WTC11 (cell line): ENCODE measurements around the gene KRTAP5-6. TPM values are rescaled to one million over a fixed set of nuclear protein-coding genes. Genes with fewer than 3 reads are reported as not detected.

Experiments
- ATAC-seq: fragments of 200-7000 bp; cut with Tn5 transposase; 2 replicates; pipeline ENCODE4 v1.10.0; 2021; ENCODE audit warnings: mild to moderate bottlenecking, moderate library complexity
- CTCF ChIA-PET: fragments of 300-600 bp; sonication (Branson Sonifier 250); formaldehyde crosslinking; loops from one replicate; lab custom pipeline; 2021; ENCODE audit warnings: antibody characterized with exemption; lab: Charles Lee
- POLR2A ChIA-PET: fragments of 350-600 bp; sonication (Branson Sonifier 250); formaldehyde crosslinking; loops from one replicate; lab custom pipeline; 2021; ENCODE audit warnings: antibody characterized with exemption; lab: Charles Lee
- DNase-seq: peaks from one replicate; pipeline ENCODE4 v3.0.0; 2021; ENCODE audit warnings: low spot score
- H3K27ac Mint-ChIP-seq: 2 replicates; pipeline ENCODE4 v1.8.0; 2021; ENCODE audit warnings: mixed read lengths
- H3K27me3 Mint-ChIP-seq: 2 replicates; pipeline ENCODE4 v1.8.0; 2021; ENCODE audit warnings: low read depth, mild to moderate bottlenecking, moderate library complexity, mixed read lengths
- H3K36me3 Mint-ChIP-seq: 2 replicates; pipeline ENCODE4 v1.8.0; 2021; ENCODE audit warnings: mixed read lengths
- H3K4me1 Mint-ChIP-seq: 2 replicates; pipeline ENCODE4 v1.8.0; 2022; ENCODE audit warnings: mixed read lengths
- H3K4me3 Mint-ChIP-seq: 2 replicates; pipeline ENCODE4 v1.8.0; 2021; ENCODE audit warnings: mild to moderate bottlenecking, moderate library complexity, mixed read lengths
- H3K9me3 Mint-ChIP-seq: 2 replicates; pipeline ENCODE4 v1.8.0; 2021; ENCODE audit warnings: mixed read lengths
- AFF4 ChIP-seq: sonication (generic); formaldehyde crosslinking; IDR thresholded peaks from 2 replicates; pipeline ENCODE4 v1.8.1; 2023; ENCODE audit warnings: mild to moderate bottlenecking, missing genetic modification reagents, borderline replicate concordance
- ATF6 ChIP-seq: sonication (generic); formaldehyde crosslinking; IDR thresholded peaks from 2 replicates; pipeline ENCODE4 v1.8.1; 2023; ENCODE audit warnings: mild to moderate bottlenecking, missing genetic modification reagents
- CBFB ChIP-seq: sonication (generic); formaldehyde crosslinking; IDR thresholded peaks from 2 replicates; pipeline ENCODE4 v1.8.1; 2022; ENCODE audit warnings: mild to moderate bottlenecking, low read depth, missing genetic modification reagents
- ETV6 ChIP-seq: sonication (generic); formaldehyde crosslinking; IDR thresholded peaks from 2 replicates; pipeline ENCODE4 v1.8.1; 2022; ENCODE audit warnings: mild to moderate bottlenecking, missing genetic modification reagents
- GABPB1 ChIP-seq: sonication (generic); formaldehyde crosslinking; IDR thresholded peaks from 2 replicates; pipeline ENCODE4 v1.8.1; 2023; ENCODE audit warnings: mild to moderate bottlenecking, missing genetic modification reagents
- GTF2I ChIP-seq: fragments of 250-450 bp; sonication (Bioruptor Pico); conservative IDR thresholded peaks from 2 replicates; pipeline ENCODE4 v1.4.0; 2021; ENCODE audit warnings: mild to moderate bottlenecking
- IRF1 ChIP-seq: sonication (generic); formaldehyde crosslinking; IDR thresholded peaks from 2 replicates; pipeline ENCODE4 v1.8.0; 2023; ENCODE audit warnings: missing genetic modification reagents
- JUN ChIP-seq: sonication (generic); formaldehyde crosslinking; IDR thresholded peaks from 2 replicates; pipeline ENCODE4 v1.8.0; 2023; ENCODE audit warnings: mild to moderate bottlenecking, missing genetic modification reagents
- NFE2L1 ChIP-seq: sonication (generic); formaldehyde crosslinking; IDR thresholded peaks from 2 replicates; pipeline ENCODE4 v1.8.1; 2023; ENCODE audit warnings: missing genetic modification reagents
- OVOL2 ChIP-seq: fragments of 250-450 bp; sonication (Bioruptor Pico); IDR thresholded peaks from 2 replicates; pipeline ENCODE4 v1.9.0; 2021; ENCODE audit warnings: mild to moderate bottlenecking, borderline replicate concordance
- RORB ChIP-seq: fragments of 250-450 bp; sonication (Bioruptor Pico); IDR thresholded peaks from 2 replicates; pipeline ENCODE4 v1.9.0; 2021; ENCODE audit warnings: mild to moderate bottlenecking
- TEAD1 ChIP-seq: sonication (generic); formaldehyde crosslinking; IDR thresholded peaks from 2 replicates; pipeline ENCODE4 v1.8.0; 2022; ENCODE audit warnings: mild to moderate bottlenecking, missing genetic modification reagents
- ZBTB43 ChIP-seq: sonication (generic); formaldehyde crosslinking; IDR thresholded peaks from 2 replicates; pipeline ENCODE4 v1.8.1; 2023; ENCODE audit warnings: mild to moderate bottlenecking, missing genetic modification reagents
- ZNF121 ChIP-seq: sonication (generic); formaldehyde crosslinking; IDR thresholded peaks from 2 replicates; pipeline ENCODE4 v1.8.0; 2023; ENCODE audit warnings: missing genetic modification reagents
- ZNF671 ChIP-seq: fragments of 250-450 bp; sonication (Bioruptor Pico); IDR thresholded peaks from 2 replicates; pipeline ENCODE4 v1.8.0; 2021; ENCODE audit warnings: mild to moderate bottlenecking
- ZSCAN18 ChIP-seq: fragments of 250-450 bp; sonication (Bioruptor Pico); IDR thresholded peaks from 2 replicates; pipeline ENCODE4 v2.1.2; 2022; ENCODE audit warnings: mild to moderate bottlenecking, moderate library complexity
- total RNA-seq: library from RNA; stranded (reverse); gene quantifications from 3 replicates; pipeline ENCODE4 v1.2.3, GENCODE V29; 2021
- TF ChIP-seq, protein P1 (sequence below): sonication (generic); formaldehyde crosslinking; IDR thresholded peaks from 2 replicates; pipeline ENCODE4 v1.8.1; 2022; ENCODE audit warnings: low read depth, missing genetic modification reagents, borderline replicate concordance
- TF ChIP-seq, protein P2 (sequence below): sonication (generic); formaldehyde crosslinking; IDR thresholded peaks from 2 replicates; pipeline ENCODE4 v1.8.1; 2022; ENCODE audit warnings: mild to moderate bottlenecking, moderate library complexity, missing genetic modification reagents
- TF ChIP-seq, protein P3 (sequence below): sonication (generic); formaldehyde crosslinking; IDR thresholded peaks from 2 replicates; pipeline ENCODE4 v1.8.1; 2023; ENCODE audit warnings: mild to moderate bottlenecking, moderate library complexity, missing genetic modification reagents
- TF ChIP-seq, protein P4 (sequence below): sonication (generic); formaldehyde crosslinking; IDR thresholded peaks from 2 replicates; pipeline ENCODE4 v1.8.0; 2022; ENCODE audit warnings: mild to moderate bottlenecking, missing genetic modification reagents

The KRTAP5-6 gene
- total RNA-seq, 1 experiment from 2014 or later, result 0.35 TPM

DNA sequence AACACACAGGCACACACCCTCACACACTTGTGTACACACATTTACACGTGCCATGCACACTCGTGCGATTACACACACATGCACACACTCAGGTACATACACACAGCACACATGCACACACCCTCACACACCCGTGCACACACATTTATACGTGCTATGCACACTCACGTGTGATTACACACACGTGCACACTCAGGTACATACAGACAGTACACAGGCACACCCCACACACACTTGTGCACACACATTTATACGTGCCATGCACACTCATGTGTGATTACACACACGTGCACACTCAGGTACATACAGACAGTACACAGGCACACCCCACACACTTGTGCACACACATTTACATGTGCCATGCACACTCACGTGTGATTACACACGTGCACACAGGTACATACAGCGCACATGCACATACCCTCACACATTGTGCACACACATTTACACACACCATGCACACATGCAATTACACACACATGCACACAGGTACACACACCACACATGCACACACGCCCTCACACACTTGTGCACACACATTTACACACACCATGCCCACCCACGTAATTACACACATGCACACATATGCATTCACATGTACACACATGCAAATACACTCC lies 48.8 kb downstream of the KRTAP5-6 start:
- no peak for DNase-seq
- H3K36me3 Mint-ChIP-seq, result peaks cover 10% of the 10 kb centered on the region
- H3K4me1 Mint-ChIP-seq, result peaks cover 12% of the 10 kb centered on the region
- ATAC-seq, result no peak
- POLR2A ChIA-PET, result no interaction called here
- no peak overlapping the region; the same call in 1 of the 2 replicates for H3K27ac Mint-ChIP-seq
- CTCF ChIA-PET, result interaction anchor here (1.5 kb wide), 1 partner anchor 52 kb away, joined by 3 read pairs; no protein-coding TSS in a partner anchor
- H3K4me3 Mint-ChIP-seq, result no peak overlapping the region; the same call in 1 of the 2 replicates
- peak; percentile 81 for TF ChIP-seq ZBTB43
- TF ChIP-seq GABPB1 (CRISPR knock-in tag), result no peak
- TF ChIP-seq, all 79 proteins: peak for 1
- Mint-ChIP-seq H3K27me3 (peaks cover 51% of the 10 kb centered on the region), H3K9me3 (peaks cover 12% of the 10 kb centered on the region)

GRCh38 chr11:1746511-1746931 lies 49.5 kb downstream of the KRTAP5-6 start:
- Mint-ChIP-seq H3K27me3 (peaks cover 51% of the 10 kb centered on the region), H3K4me1 (peaks cover 12% of the 10 kb centered on the region), H3K36me3 (peaks cover 10% of the 10 kb centered on the region), H3K27ac (no peak overlapping the region)
- POLR2A ChIA-PET, result no interaction called here
- CTCF ChIA-PET, result interaction anchor here (0.5 to 2.5 kb wide), 3 partner anchors 53 to 268 kb away, joined by 3 to 8 read pairs (median 3); no protein-coding TSS in a partner anchor
- no peak for DNase-seq
- TF ChIP-seq ETV6 (CRISPR knock-in tag), result no peak
- TF ChIP-seq JUN (CRISPR knock-in tag), result no peak
- no peak for TF ChIP-seq CBFB
- TF ChIP-seq, protein P1, sequence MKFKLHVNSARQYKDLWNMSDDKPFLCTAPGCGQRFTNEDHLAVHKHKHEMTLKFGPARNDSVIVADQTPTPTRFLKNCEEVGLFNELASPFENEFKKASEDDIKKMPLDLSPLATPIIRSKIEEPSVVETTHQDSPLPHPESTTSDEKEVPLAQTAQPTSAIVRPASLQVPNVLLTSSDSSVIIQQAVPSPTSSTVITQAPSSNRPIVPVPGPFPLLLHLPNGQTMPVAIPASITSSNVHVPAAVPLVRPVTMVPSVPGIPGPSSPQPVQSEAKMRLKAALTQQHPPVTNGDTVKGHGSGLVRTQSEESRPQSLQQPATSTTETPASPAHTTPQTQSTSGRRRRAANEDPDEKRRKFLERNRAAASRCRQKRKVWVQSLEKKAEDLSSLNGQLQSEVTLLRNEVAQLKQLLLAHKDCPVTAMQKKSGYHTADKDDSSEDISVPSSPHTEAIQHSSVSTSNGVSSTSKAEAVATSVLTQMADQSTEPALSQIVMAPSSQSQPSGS (CRISPR knock-in tag), result no peak
- TF ChIP-seq ZSCAN18 (CRISPR knock-in tag), result no peak
- TF ChIP-seq, protein P2, sequence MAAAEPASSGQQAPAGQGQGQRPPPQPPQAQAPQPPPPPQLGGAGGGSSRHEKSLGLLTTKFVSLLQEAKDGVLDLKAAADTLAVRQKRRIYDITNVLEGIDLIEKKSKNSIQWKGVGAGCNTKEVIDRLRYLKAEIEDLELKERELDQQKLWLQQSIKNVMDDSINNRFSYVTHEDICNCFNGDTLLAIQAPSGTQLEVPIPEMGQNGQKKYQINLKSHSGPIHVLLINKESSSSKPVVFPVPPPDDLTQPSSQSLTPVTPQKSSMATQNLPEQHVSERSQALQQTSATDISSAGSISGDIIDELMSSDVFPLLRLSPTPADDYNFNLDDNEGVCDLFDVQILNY (CRISPR knock-in tag), result no peak
- TF ChIP-seq ZNF671 (CRISPR knock-in tag), result no peak
- no peak for TF ChIP-seq OVOL2 (CRISPR knock-in tag)
- TF ChIP-seq NFE2L1 (CRISPR knock-in tag), result no peak
- TF ChIP-seq ATF6 (CRISPR knock-in tag), result no peak
- no peak for TF ChIP-seq ZNF121 (CRISPR knock-in tag)
- TF ChIP-seq GTF2I (CRISPR knock-in tag), result no peak
- no peak for TF ChIP-seq TEAD1
- TF ChIP-seq GABPB1 (CRISPR knock-in tag), result no peak
- TF ChIP-seq, protein P3, sequence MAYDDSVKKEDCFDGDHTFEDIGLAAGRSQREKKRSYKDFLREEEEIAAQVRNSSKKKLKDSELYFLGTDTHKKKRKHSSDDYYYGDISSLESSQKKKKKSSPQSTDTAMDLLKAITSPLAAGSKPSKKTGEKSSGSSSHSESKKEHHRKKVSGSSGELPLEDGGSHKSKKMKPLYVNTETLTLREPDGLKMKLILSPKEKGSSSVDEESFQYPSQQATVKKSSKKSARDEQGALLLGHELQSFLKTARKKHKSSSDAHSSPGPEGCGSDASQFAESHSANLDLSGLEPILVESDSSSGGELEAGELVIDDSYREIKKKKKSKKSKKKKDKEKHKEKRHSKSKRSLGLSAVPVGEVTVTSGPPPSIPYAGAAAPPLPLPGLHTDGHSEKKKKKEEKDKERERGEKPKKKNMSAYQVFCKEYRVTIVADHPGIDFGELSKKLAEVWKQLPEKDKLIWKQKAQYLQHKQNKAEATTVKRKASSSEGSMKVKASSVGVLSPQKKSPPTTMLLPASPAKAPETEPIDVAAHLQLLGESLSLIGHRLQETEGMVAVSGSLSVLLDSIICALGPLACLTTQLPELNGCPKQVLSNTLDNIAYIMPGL, result no peak
- TF ChIP-seq, protein P4, sequence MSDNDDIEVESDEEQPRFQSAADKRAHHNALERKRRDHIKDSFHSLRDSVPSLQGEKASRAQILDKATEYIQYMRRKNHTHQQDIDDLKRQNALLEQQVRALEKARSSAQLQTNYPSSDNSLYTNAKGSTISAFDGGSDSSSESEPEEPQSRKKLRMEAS, result no peak
- no peak for TF ChIP-seq AFF4 (CRISPR knock-in tag)
- no peak for TF ChIP-seq IRF1
- no peak for TF ChIP-seq RORB (CRISPR knock-in tag)
- TF ChIP-seq, all 79 proteins: peak for 0
- Mint-ChIP-seq H3K9me3 (peaks cover 12% of the 10 kb centered on the region), H3K4me3 (no peak overlapping the region)
- no peak for ATAC-seq
